Activated T-cell treated with anti-CD3 and anti-CD28 coated beads for 48 hours (primary cell): Measurements from ENCODE around the gene DSC2.

Source experiments
- DNase-seq: peaks from one replicate; pipeline ENCODE4 v3.0.0-alpha.2; 2020; ENCODE audit warnings: low read depth

DSC2 gene

GRCh38 chr18:31097666-31098065, 4.6 kb downstream of the DSC2 start:
- DNase-seq, result no peak

DNA sequence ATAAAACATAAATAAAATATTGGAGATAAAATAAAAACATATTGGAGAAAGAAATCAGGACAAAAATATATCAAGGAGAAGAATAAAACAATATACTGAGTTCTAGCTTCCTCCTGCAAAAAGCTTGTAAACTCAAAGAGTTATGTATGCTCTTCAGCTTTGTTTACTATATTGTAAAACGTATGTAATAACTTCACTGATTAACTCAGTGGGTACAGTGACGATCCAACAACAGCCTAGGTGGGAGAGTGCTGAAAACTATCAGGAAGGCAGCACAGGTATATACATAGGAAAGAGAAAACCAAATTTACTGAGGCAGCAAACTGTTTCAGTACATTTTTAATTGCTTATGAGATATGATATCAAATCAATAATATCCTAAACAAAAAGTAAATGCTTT, 8.3 kb downstream of the DSC2 start:
- DNase-seq, result no peak

DNA sequence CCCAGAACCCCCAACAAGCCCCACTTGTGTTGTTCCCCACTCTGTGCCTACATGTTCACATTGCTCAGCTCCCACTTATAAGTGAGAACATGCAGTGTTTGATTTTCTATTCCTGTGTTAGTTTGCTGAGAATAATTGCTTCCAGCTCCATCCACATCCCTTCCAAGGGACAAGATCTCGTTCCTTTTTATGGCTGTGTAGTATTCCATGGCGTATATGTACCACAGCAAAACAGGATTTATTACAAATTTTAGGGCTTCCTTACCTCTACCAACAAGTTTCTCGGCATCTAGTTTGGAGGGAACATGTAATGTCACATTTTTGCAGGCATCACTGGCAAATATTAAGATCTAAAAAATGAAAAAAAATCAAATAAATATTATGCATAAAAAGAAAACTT, 8.9 kb downstream of the DSC2 start:
- DNase-seq, result no peak

DNA sequence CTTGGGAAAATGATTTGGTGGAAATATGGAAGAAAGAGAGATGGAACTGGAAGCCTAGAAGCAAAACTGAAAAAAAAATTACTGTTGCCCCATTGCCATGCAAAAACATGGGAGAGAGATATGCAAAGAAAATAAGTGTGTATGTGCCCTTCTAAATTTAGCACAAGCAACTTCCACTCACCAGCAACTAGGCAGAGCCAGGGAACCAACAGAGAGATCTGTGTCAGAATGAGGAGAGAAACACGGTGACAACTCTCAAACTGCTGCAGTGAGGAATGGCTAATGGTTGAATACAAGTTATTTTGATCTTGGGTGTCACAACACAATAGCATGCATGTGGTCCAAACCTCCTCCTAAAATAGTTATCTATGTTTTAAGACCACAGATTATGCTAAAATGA, 10.9 kb downstream of the DSC2 start:
- DNase-seq, result no peak

DNA sequence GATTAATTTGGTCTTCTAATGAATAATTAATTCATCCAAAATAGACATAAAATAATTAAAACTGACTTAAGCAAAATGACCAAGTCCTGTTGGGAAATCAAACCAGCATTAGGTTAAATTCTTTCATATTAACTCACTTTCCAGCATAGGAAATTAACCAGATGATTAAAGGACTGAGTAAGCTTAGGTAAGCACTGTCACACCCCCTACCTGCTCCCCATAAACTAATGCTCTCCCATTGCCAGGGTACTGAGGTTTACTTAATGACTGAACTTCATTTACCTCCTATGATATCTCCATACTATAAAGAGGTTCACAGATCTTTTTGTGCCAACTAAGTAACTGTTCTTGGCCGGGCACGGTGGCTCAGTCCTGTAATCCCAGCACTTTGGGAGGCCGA, 13.7 kb downstream of the DSC2 start:
- DNase-seq, result no peak

DNA sequence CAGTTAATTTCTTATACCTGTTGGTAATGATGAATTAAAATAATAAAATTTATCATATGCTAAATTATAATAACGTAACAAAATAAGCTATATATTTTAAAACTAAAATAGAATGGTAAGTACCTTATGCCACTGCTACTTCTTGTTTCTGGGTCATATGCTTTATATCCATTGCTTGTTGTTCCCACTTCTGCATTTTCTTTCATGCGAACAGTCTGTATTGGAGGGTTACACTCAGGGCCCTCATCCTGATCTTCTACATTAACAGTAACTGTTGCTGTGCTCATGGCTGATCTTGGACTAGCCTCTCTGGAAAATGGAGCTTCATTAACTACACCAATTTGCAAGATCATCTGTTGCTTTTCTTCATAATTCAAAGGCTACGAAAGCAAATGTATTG, 22.2 kb downstream of the DSC2 start:
- no peak for DNase-seq

DNA sequence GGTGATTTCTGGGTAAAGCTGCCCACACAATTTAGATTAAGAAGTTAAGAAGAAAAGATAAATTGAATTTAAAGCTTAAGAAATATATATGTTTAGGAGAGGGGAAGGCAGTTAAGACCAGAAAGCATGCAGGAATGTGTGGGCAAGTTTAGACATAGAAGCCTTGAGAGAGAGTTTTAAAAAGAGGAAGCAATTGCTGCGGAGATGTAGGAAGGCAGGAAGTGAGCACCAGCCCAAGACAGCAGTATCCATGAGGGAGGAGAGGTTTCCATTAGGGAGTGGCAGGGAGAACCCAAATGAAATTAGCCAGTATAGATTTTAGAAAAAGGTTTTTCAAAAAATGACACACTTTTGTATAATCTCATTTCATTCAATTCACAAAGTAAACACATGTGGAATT, 24.3 kb downstream of the DSC2 start:
- DNase-seq, result no peak

DNA sequence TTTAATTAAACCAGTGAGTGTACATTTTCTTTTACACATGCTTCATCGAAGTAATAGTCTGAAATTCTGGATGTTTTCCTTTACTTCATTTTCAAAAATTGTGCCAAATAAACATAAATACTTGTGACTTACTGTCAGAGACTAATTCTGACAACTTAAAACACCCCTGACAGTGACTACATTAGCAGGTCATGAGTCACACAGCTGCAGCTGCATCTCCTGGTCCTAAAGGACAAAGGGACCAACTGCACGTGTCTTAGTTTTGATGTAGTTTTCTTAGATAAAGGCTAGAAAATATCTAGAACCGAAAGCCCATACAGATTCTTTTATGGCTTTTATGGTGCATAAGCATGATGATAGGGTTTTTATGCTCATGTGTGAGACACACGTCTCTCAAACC, 30.0 kb downstream of the DSC2 start:
- no peak for DNase-seq

- DNase-seq, result no peak
These were observed 32.0 kb downstream of the DSC2 start for GRCh38 chr18:31070206-31070605.

DNA sequence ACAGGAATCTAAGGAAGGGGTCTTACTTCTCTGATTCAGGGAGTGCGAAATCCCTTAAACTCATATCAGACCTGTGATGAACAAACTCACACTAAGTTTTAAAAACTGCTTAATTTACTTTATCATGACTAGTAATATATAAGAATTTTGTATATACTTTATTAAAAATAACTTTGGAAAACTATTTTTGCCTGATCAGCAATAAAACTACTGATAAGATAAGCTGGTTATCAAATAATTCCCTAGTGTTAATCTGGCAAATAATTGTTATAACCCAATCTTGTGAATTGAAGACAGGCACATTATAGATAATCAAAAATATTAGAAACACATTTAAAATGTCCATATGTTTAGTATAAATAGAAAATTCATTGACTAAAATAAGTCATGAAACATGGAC, 36.0 kb downstream of the DSC2 start:
- no peak for DNase-seq

DNA sequence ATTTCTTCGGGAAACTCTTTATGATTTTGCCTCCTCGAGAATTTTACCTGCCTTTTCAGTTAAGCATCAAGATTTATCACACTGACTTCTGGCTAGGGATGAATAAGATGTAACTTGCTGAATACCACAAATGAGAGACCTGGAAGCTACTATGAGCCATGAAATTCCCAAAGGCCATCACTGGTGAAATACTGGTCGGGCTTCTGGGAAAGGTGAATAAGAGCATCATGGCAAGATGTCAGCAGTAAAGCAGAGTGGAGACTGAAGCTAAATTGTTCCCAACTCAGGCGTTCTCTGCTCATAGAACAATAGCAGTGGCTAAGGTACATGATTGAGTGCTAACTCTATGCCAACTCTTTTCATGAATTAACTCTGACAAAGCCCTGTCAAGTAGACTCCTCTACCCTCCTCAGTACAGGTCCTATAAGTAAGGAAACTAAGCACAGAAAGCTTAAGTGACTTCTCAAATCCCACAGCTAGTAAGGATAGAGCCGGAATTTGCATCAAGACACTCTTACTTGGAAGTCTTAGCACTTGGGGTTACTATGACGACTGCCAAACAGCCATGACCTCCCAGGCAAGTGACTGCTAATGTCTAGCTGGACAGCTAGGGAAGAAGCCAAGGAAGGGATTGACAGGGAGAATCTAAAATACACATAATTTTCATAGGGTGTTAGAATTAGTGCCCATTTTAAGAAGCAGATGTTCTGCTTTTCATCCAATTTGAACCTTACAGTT, 37.0 kb downstream of the DSC2 start:
- DNase-seq, result no peak

- no peak for DNase-seq
These were observed 38.1 kb downstream of the DSC2 start for GRCh38 chr18:31064130-31064529.

DNA sequence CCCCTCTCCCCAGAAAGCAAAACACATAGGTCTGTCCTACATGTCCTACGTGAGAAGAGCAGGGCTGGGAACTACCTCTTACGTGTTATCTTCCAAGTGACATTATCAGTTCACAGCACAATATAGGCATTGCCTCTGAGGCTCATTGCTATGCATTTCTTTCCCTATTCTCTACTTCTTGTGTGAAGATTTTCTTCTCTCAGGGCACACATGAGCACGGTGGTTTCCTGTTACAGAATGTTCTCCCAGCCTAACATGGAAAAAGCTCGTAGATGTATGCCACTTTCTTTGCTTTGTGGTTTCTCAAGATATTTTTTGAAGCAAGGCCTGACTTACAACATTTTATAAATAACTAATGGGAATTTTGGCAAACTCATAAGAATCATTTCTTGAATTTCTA, 40.3 kb downstream of the DSC2 start:
- DNase-seq, result no peak

DNA sequence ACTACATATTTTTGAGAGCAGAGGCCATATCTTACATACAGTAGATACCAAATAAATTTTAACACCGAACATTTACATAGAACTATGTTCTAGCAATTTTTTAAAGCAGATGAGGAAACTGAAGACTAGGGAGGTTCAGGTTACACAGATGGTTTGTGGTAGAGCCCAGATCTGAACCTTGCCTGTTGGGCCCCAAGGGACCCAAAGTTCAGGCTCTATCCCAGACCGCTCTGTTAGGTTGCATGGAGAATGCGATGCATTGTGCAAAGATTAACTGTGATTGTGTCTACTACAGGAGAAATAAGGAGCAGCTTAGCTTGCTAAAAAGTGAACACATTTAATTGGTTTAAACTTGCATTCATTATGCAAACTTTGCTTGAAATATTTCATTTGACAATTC, 43.3 kb downstream of the DSC2 start:
- no peak for DNase-seq

- no peak for DNase-seq
These were observed 44.3 kb downstream of the DSC2 start for GRCh38 chr18:31057917-31058316.

- DNase-seq, result no peak
These were observed 45.2 kb downstream of the DSC2 start for GRCh38 chr18:31057051-31057450.

GRCh38 chr18:31056296-31056695, 45.9 kb downstream of the DSC2 start:
- DNase-seq, result no peak

GRCh38 chr18:31050635-31051034, 51.6 kb downstream of the DSC2 start:
- no peak for DNase-seq

GRCh38 chr18:31049189-31049588, 53.0 kb downstream of the DSC2 start:
- DNase-seq, result no peak

DNA sequence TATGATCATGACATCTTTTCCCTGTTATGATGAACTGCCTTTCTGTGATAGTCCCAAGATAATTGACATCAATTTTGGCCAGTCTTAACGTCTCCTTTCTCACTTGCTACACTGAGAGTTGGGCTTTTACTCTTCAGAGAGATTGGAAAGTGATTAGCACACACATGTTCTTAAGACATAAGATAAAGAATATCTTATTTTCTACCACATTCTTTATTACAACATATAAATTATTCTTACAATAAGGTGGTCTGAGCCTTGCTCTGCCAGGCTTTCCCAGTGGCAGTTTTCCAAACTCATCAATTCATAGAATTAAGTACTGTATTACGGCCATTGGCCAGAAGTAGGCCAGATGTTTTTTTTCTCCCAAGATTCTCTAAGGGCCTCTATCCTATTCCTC, 54.0 kb downstream of the DSC2 start:
- no peak for DNase-seq

DNA sequence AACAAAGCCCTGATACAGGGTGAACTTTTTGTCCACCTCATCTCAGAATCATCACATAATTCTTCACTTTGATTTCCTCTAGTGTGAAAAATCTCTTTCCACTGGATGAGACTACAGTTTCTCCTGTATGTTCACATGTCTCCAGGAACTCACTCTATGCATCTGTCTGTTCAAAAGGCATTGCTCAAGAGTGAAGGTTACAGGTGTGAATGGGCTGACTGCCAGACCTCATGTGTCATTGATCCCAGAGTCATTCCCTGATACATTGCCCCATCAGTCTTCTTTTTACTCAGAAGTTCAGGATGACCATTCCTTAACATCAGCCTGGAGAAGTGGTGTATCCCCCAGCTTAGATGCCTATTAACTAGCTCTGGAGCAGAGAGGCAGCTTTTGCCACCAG, 55.3 kb downstream of the DSC2 start:
- DNase-seq, result no peak

- DNase-seq, result no peak
These were observed 56.6 kb downstream of the DSC2 start for GRCh38 chr18:31045599-31045998.

- DNase-seq, result no peak
These were observed 57.3 kb downstream of the DSC2 start for GRCh38 chr18:31044926-31045325.

GRCh38 chr18:31043709-31044108, 58.5 kb downstream of the DSC2 start:
- no peak for DNase-seq
